ENCODE measurements around the gene NUDT14.

Gene NUDT14

GRCh38 chr14:105172476-105172875 is 8.6 kb downstream of the NUDT14 start:
- no peak for DNase-seq

- peak; percentile 80 for DNase-seq
Measured at GRCh38 chr14:105171004-105171673, 10.0 kb downstream of the NUDT14 start.

DNA sequence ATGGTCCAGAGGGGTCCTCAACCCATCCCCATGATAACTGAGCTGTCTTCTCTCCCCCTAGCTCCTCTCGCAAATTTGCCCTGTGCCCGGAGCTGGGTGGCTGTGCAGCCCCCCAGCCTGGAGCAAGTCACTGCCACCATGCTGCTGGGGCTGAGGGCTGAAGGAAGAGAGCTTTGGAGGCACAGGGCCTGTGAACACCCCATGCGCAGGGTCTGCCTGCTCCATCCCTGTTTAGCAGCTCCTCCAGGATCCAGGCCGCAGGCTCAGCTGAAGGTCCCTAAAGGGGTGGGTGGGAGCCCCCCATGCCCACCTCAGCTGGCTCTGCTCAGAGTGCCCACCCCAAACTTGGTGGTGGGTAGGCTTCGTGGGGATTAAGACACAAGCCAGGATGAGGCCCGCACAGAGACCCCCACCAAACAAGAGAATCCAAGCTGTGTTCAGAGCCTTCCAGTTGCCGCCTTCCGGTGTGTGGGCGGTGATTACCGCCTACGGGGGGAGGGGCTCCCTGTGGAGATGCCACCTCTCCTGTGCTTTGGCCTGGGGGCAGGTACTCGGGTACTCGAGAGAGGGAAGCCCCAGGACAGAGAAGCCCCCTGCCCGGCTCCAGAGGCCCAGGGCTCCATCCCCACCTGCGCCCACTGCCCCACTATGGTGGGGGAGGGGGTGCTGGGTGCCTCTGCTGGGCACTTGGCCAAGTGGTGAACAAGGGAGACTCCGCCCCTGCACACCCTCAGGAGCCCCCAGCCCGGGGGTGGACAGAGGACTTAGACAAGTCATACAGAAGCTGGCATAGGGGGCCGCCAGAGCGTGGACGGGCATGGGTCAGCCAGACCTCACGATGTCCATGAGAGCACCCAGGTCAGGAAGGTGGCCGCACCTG is 11.1 kb downstream of the NUDT14 start:
- peak; percentile 54 for DNase-seq

GRCh38 chr14:105168979-105169507 is 12.1 kb downstream of the NUDT14 start:
- no peak for DNase-seq

DNA sequence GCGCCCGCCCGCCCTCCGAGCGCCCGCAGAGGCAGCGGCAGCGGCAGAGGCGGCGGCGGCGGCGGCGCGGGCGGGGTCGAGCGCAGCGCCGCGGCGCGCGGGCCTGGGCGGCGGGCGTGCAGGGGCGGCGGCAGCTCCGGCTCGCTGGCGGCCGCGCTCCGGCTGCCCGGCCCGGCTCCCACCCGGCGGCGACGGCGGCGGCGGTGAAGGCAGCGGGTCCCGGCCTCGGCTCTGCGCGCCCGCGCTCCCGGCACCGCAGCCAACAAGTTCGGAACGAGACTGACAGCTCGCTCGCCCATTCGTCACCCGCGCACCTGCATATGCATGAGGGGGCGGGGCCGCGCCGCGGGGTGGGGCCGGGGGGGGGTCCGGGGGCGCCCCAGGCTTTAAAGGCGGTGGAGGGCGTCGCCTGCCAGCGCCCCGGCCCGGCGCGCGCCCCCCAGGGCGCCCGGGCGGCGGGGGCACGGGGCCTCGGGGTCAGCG is 12.6 kb downstream of the NUDT14 start, which contains the start of gene JAG2:
Gene JAG2, minus strand, starts transcription at position 281 of the 483 bp plus-strand sequence. CDS start 356 bp downstream, outside the sequence.
- DNase-seq, result peak; percentile 61

- DNase-seq, result no peak
Measured at GRCh38 chr14:105168093-105168420, 13.1 kb downstream of the NUDT14 start.

DNA sequence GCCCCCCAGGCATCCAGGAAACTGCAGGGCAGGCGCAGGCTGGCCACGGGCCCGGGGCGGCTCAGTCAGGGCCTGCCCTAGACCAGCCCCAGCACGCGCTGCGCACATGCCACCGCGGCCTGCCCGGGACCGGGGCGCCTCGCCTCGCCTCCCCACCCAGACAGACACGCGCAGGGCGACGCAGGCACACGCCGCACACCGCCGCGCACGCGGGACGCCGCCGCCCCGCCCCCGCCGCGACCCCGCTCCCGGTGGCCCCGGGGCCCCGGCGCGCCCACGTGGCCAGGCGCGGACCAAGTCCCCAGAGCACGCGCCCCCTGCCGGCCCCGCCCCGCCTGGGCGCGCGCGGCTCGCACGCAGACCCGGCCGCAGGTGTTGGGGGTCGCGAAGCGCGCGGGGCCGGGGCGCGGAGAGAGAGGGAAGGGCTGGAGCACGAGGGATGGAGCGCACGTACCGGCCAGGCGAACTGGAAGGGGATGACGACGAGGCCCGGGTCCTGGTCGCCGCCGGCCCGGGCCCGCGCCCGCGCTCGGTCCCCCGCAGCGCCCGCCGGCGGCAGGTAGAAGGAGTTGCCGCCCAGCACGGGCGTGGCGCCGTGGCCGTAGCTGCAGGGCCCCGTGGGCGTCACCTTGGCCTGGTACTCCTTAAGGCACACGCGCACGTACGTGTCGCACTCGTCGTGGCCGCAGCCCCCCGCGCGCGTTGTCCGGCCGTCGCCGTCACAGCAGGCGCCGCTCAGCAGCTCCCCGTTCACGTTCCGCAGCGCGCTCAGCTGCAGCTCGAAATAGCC is 13.6 kb downstream of the NUDT14 start:
- DNase-seq, result no peak

DNA sequence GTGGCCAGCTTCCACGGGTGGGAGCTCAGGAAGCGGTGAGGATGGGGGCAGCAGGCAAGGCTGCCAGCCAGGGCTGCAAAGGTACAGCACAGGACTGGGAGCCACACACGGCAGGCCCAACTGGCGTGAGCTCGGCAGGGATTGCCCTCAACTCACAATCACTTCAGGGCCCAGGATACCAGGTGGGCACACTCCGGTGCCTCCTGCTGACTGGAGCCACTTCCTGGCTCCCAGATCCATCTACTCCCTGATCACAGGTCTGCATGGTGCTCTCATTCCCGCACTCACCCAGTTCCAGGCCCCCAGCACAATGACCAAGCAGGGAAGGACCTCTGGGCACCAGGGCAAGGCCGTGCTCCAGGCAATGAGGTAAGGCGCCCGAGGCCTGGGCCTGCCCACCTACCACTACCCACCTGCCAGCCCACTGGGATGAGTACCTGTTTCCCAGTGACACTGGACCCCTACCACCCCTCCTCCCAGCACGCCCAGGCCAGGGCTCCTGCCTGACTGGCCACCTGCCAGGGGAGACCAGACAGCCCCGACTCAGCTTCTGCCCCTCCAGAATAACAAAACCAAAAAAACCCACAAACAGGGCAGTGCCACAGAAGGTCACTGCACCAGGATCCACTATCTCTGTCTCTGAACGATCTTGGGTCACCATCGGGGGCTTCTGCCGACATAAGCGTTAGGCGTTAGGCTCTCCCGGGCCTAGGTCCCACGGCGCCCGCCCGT is 14.4 kb downstream of the NUDT14 start:
- DNase-seq, result no peak

DNA sequence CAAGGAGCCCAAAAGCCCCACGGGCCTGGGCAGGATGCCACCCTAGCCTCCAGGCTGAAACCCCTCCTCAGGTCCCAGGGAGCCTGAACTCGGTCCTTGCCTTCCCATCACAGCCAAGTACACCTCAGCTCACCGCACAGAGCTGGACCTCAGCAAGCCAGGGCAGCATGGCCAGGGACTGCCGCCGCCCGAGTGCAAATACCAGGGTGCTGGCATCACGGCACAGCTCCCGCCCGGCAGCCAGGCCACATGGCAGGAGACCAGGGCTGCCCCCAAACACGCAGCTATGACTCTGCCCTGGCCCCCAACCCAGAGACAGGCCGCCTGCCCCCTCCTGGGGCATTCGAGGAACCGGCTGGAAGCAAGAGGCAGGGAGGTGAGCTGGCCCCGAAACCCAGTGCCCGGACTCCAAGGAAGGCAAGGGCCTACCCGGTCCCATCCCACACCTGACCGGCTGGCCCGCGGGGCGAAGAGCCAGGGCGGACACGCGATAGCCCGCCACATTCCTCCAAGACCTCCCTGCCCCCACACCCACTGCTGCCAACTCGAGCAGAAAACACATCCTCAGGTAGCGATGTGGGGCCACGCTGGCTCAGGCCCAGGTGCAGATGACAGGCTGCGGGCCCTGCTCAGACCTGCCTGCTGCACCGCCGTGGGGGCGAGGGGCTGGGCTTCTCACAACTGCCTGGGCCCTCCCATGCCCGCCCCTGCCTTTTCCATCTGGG is 15.2 kb downstream of the NUDT14 start:
- no peak for DNase-seq

- peak; percentile 87 for DNase-seq
Measured at GRCh38 chr14:105165134-105165704, 15.9 kb downstream of the NUDT14 start.

DNA sequence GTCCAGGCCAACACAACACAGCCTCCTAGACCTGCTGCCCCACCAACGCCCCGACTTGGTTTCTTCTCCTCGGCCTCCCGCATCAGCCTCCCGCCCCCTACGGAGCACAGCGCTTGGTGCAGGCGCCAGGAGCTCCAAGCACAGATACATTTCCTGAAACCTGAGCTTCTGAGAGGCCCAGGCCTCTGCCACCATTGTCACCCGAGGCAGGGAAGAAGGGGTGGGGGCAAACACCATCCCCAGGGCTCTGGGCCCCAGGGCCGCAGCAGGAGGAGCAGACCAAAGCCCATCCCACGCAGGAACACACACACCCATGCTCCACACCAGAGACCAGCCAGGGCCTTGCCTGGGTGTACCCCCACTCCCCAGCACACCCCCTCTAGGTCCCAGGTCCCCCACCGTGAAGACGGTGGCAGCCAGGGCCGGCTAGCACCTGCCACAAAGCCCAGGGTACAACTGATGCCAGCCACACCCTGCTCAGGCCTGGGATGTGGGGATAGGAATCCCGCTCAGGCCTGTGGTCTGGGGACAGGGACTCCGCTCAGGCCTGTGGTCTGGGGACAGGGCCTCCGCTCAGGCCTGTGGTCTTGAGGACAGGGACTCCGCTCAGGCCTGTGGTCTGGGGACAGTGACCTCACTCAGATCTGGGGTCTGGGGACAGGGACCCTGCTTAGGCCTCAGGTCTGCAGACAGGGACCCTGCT is 17.9 kb downstream of the NUDT14 start:
- DNase-seq, result peak; percentile 91

DNA sequence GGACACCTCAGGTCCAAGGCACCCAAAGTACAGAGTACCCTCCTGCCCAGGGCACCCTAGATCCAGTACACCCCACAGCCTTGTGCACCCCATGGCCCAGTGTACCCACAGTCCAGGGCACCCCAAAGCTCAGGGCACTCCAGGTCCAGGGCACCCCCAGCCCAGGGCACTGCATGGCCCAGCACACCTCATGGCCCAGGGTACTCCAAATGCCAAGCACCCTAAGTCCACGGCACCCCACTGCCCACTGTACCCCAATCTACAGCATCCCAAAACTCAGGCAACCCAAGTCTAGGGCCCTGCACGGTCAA is 18.5 kb downstream of the NUDT14 start:
- DNase-seq, result no peak

DNA sequence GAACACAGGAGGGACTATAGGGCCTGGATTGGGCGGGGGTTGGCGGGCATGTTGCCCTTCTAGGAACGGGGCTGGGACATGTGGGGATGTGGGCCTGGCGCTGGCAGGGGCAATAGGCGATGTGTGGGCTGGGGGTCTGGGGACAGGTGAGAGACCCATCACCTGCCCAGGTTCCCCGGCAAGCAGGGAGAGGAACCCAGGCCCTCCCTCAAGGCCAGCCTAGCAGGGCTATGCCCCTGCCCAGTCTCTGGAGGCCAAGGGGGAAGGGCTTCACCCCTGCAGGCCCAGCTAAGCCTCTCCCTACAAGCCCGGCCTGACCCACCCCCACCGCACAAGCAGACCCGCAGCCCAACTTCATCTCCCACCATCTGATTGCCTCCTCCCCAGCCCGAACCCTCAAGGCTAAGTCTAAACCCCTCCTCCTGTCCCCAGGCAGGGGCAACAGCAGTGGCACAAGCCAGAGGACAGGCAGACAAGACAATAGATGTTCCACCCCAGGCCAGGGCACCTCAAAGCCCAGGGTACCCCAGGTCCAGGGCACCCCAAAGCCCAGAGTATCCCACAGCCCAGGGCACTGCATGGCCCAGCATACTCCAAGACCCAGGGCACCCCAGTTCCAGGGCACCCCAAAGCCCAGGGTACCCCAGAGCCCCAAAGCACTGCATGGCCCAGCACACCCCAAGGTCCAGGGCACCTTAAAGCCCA is 19.0 kb downstream of the NUDT14 start:
- DNase-seq, result no peak

GRCh38 chr14:105161309-105161708 is 19.8 kb downstream of the NUDT14 start:
- DNase-seq, result peak; percentile 93

DNA sequence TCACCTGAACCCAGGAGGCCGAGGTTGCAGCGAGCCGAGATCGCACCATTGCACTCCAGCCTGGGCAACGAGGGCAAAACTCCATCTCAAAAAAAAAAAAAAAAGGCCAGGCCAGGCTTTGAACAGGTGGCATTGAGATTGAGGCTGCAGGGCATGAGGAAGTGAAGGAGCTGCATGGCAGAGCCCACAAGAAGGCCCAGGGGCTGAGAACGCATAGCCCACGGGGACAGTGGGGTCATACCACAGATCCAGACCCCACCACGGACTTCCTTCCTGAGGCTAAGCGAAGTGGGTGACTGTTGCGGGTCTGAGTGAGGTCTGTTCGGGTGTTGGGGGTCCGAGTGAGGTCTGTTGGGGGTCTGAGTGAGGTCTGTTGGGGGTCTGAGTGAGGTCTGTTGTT is 20.3 kb downstream of the NUDT14 start:
- no peak for DNase-seq

DNA sequence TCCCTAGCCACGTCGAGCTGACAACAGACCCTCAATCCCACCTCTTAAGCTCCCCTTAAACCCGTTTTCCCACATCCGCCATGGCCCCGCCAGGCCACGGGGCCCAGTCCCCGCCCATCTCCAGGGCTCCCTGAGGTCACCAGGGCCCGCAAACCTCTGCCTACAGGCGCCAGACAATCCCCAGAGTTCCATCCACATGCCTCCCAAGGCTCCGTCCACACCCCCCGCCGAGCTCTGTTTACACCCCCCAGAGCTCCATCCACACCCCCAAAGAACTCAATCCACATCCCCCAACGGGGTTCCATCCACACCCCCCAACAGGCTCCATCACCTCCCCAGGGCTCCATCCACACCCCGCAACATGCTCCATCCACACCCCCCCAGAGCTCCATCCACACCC is 21.8 kb downstream of the NUDT14 start:
- no peak for DNase-seq

GRCh38 chr14:105158794-105159193 is 22.3 kb downstream of the NUDT14 start:
- no peak for DNase-seq

DNA sequence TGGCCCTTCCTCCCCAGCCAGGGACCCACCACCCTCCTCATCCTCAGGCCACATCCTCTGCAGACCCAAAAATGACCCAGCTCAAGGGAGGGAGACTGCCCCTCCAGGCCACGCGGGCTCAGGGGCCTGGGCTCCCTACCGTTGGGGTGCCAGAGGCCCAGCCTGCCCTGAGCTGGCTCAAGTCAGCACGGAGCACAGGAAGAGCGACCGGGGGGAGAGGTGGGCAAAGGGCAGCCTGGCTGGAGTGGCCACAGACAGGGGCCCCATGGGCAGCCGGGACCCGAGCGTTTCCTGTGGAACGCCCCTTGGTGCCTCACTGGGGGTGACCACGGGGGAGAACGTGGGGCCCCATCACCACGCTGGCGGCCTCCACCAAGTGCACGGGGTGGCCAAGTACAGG is 23.2 kb downstream of the NUDT14 start:
- DNase-seq, result no peak

- no peak for DNase-seq
Measured at GRCh38 chr14:105156414-105157375, 24.4 kb downstream of the NUDT14 start.

Measured in NCI-H510A (cell line).